Tibial nerve (tissue), 4 donors: ENCODE data around the gene FANCC.

ENCODE experiments used
- CTCF ChIP-seq, 5 experiments: fragments of 200-600 bp in 3 of 5; fragments of 450-650 bp in 2 of 5; sonication (generic) in 3 of 5; IDR thresholded peaks; one replicate each; pipeline ENCODE4 v1.5.1; 2016 to 2019; ENCODE audit warnings: antibody characterized with exemption in 5 of 5, mild to moderate bottlenecking in 3 of 5, moderate library complexity in 2 of 5
- EP300 ChIP-seq, 2 donors: sonication (generic); formaldehyde crosslinking; IDR thresholded peaks; one replicate each; pipeline ENCODE4 v1.6.1; 2017; ENCODE audit warnings: antibody characterized with exemption in 2 of 2, mild to moderate bottlenecking in 1 of 2
- POLR2A ChIP-seq, 2 donors: fragments of 450-650 bp; IDR thresholded peaks; one replicate each; pipeline ENCODE4 v1.6.1; 2017; ENCODE audit warnings: antibody characterized with exemption in 2 of 2, mild to moderate bottlenecking in 2 of 2, moderate library complexity in 2 of 2

GRCh38 chr9:95086564-95086955 lies 230.9 kb downstream of the FANCC start:
- no peak for TF ChIP-seq POLR2A (IDR thresholded peaks at IDR 0.05)
- TF ChIP-seq CTCF (IDR thresholded peaks at IDR 0.05), result no peak
- TF ChIP-seq EP300 (IDR thresholded peaks at IDR 0.05), result no peak
